Dendritic cell treated with granulocyte-macrophage colony-stimulating factor and Interleukin-4, amounts not matched to agents 40 ng/mL and 50 ng/mL, for 4 days (primary cell): Measurements from ENCODE around the gene EPB41.

Experiments used
- H3K27ac Mint-ChIP-seq: one replicate; pipeline ENCODE4 v1.8.0; 2022; ENCODE audit warnings: mild to moderate bottlenecking, mixed read lengths
- H3K27me3 Mint-ChIP-seq: one replicate; pipeline ENCODE4 v1.8.0; 2022; ENCODE audit warnings: mild to moderate bottlenecking, mixed read lengths
- H3K36me3 Mint-ChIP-seq: one replicate; pipeline ENCODE4 v1.8.0; 2022; ENCODE audit warnings: low read depth, mixed read lengths
- H3K4me1 Mint-ChIP-seq: one replicate; pipeline ENCODE4 v1.8.0; 2022; ENCODE audit warnings: low read depth, mixed read lengths
- H3K4me3 Mint-ChIP-seq: one replicate; pipeline ENCODE4 v1.8.0; 2022; ENCODE audit warnings: mild to moderate bottlenecking, moderate library complexity, mixed read lengths
- H3K9me3 Mint-ChIP-seq: one replicate; pipeline ENCODE4 v1.8.0; 2022; ENCODE audit warnings: mixed read lengths
- intact Hi-C: fragments of 100-400 bp; cut with micrococcal nuclease; formaldehyde crosslinking; loops from one replicate; pipeline ENCODE4 v1.15.0; 2022

Gene EPB41

DNA sequence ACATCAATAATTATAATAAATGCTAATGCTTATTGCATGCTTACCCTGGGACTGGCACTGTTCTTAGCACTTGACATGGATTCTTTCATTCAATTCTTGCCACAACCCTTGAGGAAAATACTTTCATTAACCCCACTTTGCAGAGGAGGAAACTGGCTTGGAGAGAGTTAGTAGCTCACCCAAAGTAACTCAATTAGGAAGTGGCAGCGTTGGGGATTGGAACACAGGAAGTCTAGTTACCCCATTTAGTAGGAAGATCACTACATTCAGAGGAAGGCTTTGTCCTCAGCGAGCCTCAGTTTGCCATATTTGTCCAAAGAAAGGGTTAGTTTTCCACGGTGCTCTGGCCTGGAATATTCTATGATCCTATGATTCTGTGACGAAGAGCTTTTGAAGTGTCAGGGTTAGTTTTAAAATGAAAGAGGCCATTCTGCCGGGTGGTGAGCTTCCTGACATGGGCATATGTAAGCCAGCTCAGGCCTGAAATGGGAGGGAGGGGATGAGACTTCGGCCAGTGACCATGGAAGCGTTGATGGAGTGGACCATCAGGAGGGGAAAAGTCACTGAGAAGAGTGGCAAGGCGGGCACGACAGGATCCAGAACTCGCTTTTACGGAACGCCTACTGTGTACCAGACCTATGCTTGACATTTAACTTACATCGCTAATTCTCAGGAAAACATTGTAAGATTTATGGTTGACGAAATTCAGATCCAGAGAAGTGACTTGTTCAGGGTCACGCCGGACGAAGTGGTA lies 28.2 kb upstream of the EPB41 start:
- Mint-ChIP-seq H3K4me1 (peaks cover 71% of the 10 kb centered on the region), H3K27ac (peak overlapping the region; percentile 87), H3K36me3 (peaks cover 6% of the 10 kb centered on the region), H3K9me3 (no peaks in the 10 kb centered on the region), H3K27me3 (peaks cover 4% of the 10 kb centered on the region), H3K4me3 (peak overlapping the region; percentile 90)
- intact Hi-C loops, result loop anchor here (1.0 kb wide), 1 partner anchor 28 kb away; the partner anchor contains the start of gene EPB41

DNA sequence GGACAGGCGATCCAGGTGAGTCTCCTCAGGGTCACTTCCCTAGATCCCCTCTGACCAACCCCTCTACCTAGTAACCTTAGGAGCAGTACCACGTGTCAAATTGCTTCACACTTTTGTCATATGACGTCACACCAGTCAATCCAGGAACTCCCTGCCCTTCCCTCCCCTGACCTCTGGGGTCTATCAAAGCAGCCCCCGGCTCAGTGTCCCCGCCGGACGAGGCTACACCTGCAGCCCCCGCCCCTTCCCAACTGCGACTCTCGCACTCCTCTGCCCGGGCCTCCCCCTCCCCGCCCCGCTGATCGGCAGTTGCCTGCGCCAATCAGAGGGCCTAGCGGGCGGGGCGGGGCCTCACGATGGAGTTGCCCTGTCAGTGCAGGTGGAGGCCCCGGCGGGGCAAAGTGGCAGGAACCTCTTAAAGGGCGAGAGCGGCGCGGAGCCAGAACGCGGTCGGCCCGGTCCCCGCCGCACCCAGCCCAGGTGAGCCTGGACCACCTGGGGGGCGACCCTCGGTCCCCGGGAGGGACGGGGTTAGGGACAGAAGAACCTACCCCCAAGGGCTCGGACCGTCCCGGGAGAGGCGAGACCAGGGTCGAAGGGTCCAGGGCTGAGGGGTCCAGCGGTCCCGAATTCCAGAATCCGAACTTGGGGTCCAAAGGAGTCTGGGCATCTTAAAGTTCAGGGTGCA lies 27.5 kb upstream of the EPB41 start:
- intact Hi-C loops, result loop anchor here (1.0 kb wide), 1 partner anchor 27 kb away; the partner anchor contains the start of gene EPB41

GRCh38 chr1:28887419-28887834 lies 26.9 kb upstream of the EPB41 start:
- peak overlapping the region; percentile 90 for H3K4me3 Mint-ChIP-seq
- H3K36me3 Mint-ChIP-seq, result peaks cover 15% of the 10 kb centered on the region
- H3K27ac Mint-ChIP-seq, result peak overlapping the region; percentile 87
- no peaks in the 10 kb centered on the region for H3K9me3 Mint-ChIP-seq
- H3K4me1 Mint-ChIP-seq, result peaks cover 63% of the 10 kb centered on the region
- intact Hi-C loops, result no loop called here
- H3K27me3 Mint-ChIP-seq, result peaks cover 4% of the 10 kb centered on the region

More for the DNA sequence above, 27.5 kb upstream of the EPB41 start:
- H3K4me3 Mint-ChIP-seq, result peak overlapping the region; percentile 90
- H3K27ac Mint-ChIP-seq, result peak overlapping the region; percentile 87
- no peaks in the 10 kb centered on the region for H3K9me3 Mint-ChIP-seq
- H3K4me1 Mint-ChIP-seq, result peaks cover 68% of the 10 kb centered on the region
- H3K36me3 Mint-ChIP-seq, result peaks cover 10% of the 10 kb centered on the region
- peaks cover 4% of the 10 kb centered on the region for H3K27me3 Mint-ChIP-seq

DNA sequence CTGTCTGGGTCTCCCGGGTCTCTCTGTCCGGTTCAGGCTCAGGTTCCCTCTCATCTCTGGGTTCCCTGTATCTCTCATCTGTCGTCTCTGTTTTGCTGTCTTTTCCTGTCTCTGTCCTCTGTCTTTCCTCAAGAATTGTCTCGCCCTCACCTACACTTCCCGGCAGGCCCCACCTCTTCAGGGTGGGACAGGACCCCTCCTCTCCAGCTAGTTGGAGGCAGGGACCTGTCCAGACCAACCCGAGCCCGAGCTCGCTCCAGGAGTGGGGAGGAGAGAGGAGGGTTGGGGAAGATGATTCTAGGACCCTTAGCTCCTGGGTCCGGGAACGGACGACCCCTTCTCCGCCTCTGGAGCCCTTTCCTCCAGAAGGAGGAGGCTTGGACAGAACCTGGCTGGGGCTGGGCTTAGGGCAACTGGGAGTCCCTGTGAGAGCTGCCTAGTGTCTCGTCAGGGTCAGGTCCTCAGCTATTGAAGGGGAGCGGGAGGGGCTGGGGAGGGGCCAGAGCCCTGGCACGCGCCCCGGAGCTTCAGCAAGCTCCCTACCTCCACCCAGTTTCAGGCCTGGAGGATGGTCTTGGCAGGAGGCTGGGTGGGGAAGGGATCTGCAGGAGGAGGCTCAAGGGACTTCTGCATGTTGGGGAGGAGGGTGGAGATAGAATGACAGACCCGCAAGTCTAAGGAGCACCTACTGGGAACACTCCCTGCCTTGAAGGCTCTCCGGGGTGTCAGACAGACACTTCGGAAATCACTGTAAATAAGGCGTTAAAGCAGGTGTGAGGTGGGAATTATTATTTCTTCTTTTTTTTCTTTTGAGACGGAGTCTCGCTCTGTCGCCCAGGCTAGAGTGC lies 26.3 kb upstream of the EPB41 start:
- H3K4me3 Mint-ChIP-seq, result peak overlapping the region; percentile 90
- H3K36me3 Mint-ChIP-seq, result peaks cover 15% of the 10 kb centered on the region
- intact Hi-C loops, result no loop called here
- peaks cover 59% of the 10 kb centered on the region for H3K4me1 Mint-ChIP-seq
- H3K9me3 Mint-ChIP-seq, result no peaks in the 10 kb centered on the region
- H3K27ac Mint-ChIP-seq, result peak overlapping the region; percentile 87
- peaks cover 4% of the 10 kb centered on the region for H3K27me3 Mint-ChIP-seq

DNA sequence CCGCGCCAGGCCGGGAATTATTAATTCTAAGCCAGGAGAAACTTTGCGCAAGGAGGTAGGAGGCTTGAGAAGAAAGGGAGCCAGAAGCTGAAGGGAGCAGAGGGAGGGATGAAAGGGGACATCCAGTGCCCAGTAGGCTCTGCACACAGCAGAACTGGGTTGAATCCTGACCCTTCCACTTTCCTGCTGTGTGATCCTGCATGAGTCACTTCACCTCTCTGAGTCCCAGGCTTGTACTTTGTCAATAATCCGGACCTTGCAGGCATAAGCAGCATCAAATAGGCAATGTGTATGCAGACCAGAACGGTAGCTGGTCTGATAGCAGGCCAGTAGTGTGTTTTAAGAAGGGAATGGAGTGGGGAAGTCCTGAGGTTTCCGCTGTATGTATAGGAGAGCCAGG lies 25.5 kb upstream of the EPB41 start:
- no peaks in the 10 kb centered on the region for H3K27me3 Mint-ChIP-seq
- H3K4me3 Mint-ChIP-seq, result no peak overlapping the region
- H3K27ac Mint-ChIP-seq, result no peak overlapping the region
- peaks cover 21% of the 10 kb centered on the region for H3K36me3 Mint-ChIP-seq
- H3K4me1 Mint-ChIP-seq, result peaks cover 51% of the 10 kb centered on the region
- intact Hi-C loops, result no loop called here
- no peaks in the 10 kb centered on the region for H3K9me3 Mint-ChIP-seq

DNA sequence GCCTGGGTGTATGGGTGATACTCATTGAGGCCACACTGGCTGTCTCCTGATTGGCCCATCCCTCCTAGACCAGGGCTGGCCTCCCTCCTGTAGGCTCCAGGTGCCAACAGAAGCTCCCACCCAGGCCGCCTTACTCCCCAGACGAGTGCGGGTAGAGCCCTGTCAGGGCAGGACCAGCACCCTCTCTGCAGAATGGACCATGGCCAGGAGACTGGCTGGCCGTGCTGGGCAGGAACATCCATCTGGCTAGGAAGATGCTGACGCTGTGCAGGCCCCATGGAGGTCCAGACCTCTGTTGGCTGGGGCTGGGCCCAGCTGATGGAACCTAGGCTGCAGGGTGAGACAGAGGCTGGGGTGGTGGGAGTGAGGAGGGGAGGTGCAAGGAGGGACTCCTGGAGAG lies 25.0 kb upstream of the EPB41 start:
- no peaks in the 10 kb centered on the region for H3K27me3 Mint-ChIP-seq
- H3K36me3 Mint-ChIP-seq, result peaks cover 22% of the 10 kb centered on the region
- intact Hi-C loops, result no loop called here
- H3K9me3 Mint-ChIP-seq, result no peaks in the 10 kb centered on the region
- H3K27ac Mint-ChIP-seq, result no peak overlapping the region
- no peak overlapping the region for H3K4me3 Mint-ChIP-seq
- peaks cover 48% of the 10 kb centered on the region for H3K4me1 Mint-ChIP-seq

DNA sequence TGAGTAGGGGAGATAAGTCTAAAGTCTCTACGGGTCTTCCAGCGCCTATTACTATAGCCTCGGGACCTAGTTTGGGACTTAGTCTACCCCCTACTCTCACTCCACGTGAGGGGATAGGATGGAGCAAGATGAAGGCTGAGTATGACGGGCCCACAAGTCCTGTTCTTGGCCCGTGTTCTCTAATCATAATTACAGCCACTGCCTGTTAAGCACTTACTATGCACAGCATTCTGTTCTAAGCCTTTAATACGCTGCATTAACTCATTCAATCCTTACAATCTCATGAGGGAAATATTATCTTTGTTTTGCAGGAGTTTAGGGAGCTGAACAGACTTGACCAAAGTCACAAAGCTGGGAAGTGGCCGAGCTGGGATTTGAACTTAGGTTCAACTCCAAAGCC lies 23.9 kb upstream of the EPB41 start:
- H3K36me3 Mint-ChIP-seq, result peaks cover 29% of the 10 kb centered on the region
- peaks cover 43% of the 10 kb centered on the region for H3K4me1 Mint-ChIP-seq

GRCh38 chr1:28890836-28891235 lies 23.5 kb upstream of the EPB41 start:
- peak overlapping the region; percentile 0 for H3K27ac Mint-ChIP-seq
- H3K4me3 Mint-ChIP-seq, result no peak overlapping the region
- peaks cover 31% of the 10 kb centered on the region for H3K36me3 Mint-ChIP-seq
- H3K27me3 Mint-ChIP-seq, result no peaks in the 10 kb centered on the region
- H3K9me3 Mint-ChIP-seq, result no peaks in the 10 kb centered on the region
- H3K4me1 Mint-ChIP-seq, result peaks cover 39% of the 10 kb centered on the region
- intact Hi-C loops, result no loop called here

More for the DNA sequence above, 23.9 kb upstream of the EPB41 start:
- Mint-ChIP-seq H3K27ac (peak overlapping the region; percentile 0), H3K27me3 (no peaks in the 10 kb centered on the region), H3K9me3 (no peaks in the 10 kb centered on the region), H3K4me3 (no peak overlapping the region)
- intact Hi-C loops, result no loop called here

GRCh38 chr1:28891256-28891655 lies 23.1 kb upstream of the EPB41 start:
- H3K4me3 Mint-ChIP-seq, result no peak overlapping the region

GRCh38 chr1:28893403-28894102 lies 20.8 kb upstream of the EPB41 start:
- Mint-ChIP-seq H3K27ac (no peak overlapping the region), H3K4me1 (peaks cover 36% of the 10 kb centered on the region), H3K36me3 (peaks cover 40% of the 10 kb centered on the region), H3K9me3 (no peaks in the 10 kb centered on the region), H3K27me3 (no peaks in the 10 kb centered on the region), H3K4me3 (no peak overlapping the region)
- intact Hi-C loops, result no loop called here

More at GRCh38 chr1:28891256-28891655, 23.1 kb upstream of the EPB41 start:
- intact Hi-C loops, result no loop called here
- Mint-ChIP-seq H3K4me1 (peaks cover 35% of the 10 kb centered on the region), H3K27me3 (no peaks in the 10 kb centered on the region), H3K9me3 (no peaks in the 10 kb centered on the region), H3K36me3 (peaks cover 35% of the 10 kb centered on the region), H3K27ac (peak overlapping the region; percentile 0)

DNA sequence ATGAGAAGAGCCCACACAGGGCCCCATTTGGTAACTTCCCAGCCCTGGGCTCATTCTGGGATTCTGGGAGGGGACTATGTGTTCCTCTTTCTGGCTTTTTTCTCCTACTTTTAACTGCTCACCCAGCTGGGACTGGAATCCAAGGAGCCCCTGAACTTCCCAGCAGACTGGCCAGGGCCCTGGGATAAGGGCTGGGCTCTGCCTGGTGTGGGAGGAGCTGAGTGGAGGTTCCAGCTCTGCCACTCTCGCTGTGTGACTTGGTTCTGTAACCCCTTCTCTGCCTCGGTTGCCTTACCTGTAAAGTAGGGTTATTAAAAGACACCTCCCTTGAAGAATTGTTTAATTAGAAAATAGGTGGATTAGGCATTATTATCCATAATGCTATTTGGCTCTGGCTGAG lies 19.6 kb upstream of the EPB41 start:
- peaks cover 40% of the 10 kb centered on the region for H3K36me3 Mint-ChIP-seq
- H3K27me3 Mint-ChIP-seq, result no peaks in the 10 kb centered on the region
- intact Hi-C loops, result no loop called here
- H3K4me3 Mint-ChIP-seq, result no peak overlapping the region
- H3K9me3 Mint-ChIP-seq, result no peaks in the 10 kb centered on the region
- H3K4me1 Mint-ChIP-seq, result peaks cover 35% of the 10 kb centered on the region
- H3K27ac Mint-ChIP-seq, result no peak overlapping the region

DNA sequence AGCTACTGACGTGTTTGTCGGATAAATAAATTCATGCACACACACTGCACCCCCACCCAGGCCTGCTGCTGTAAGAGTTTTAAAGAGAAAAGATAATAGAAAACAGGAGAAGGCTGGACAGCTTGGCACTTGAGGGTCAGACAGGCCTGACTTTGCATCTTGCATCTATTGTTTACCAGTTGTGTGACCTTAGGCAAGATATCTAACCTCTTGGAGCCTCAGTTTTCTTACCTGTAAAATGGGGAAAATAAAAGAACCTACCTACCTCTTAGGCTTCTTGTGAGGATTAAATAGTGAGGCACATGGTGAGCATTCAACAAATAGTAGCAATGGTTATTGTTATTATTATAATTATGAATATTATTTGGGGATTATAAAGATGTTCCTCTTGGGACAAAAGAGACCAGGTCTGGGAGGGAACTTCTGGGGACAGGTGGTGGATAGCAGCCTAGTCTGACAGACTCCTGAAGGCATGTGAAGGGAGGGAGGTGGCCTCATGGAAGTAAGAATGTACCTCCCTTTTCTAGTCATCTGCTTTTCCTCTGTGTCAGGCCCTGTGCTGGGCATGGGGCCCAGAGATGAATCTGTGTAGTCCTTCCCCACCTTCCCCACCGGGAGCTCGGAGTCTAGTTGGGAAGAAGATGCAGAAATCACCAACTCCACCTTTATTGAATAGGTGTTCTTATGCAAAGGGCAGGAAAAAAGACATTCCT lies 18.3 kb upstream of the EPB41 start:
- intact Hi-C loops, result no loop called here
- no peak overlapping the region for H3K27ac Mint-ChIP-seq
- H3K4me3 Mint-ChIP-seq, result no peak overlapping the region
- H3K4me1 Mint-ChIP-seq, result peaks cover 35% of the 10 kb centered on the region
- H3K9me3 Mint-ChIP-seq, result no peaks in the 10 kb centered on the region
- no peaks in the 10 kb centered on the region for H3K27me3 Mint-ChIP-seq
- H3K36me3 Mint-ChIP-seq, result peaks cover 40% of the 10 kb centered on the region

DNA sequence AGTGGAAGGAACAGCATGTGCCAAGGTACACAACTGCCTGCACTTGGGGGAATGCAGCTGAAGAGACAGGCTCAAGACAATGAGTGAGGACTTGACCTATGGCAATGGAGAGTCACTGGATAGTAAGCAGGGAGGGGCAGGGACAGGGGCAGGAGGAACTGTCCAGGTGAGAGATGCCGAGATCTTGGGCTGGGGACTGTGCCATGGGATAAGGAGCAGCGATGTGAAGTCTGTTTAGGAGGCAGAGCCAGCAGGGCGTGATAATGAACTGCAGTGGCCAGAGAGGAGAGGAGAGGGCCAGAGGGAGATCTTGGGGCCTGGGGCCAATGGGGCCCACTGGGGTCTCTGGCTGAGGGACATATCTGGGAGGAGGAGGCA lies 17.8 kb upstream of the EPB41 start:
- H3K27me3 Mint-ChIP-seq, result no peaks in the 10 kb centered on the region
- H3K36me3 Mint-ChIP-seq, result peaks cover 39% of the 10 kb centered on the region
- peaks cover 35% of the 10 kb centered on the region for H3K4me1 Mint-ChIP-seq
- no peak overlapping the region for H3K27ac Mint-ChIP-seq
- H3K9me3 Mint-ChIP-seq, result no peaks in the 10 kb centered on the region
- H3K4me3 Mint-ChIP-seq, result no peak overlapping the region
- intact Hi-C loops, result no loop called here
